ENCODE results near the gene INTS14. TPM values are rescaled to one million over a fixed set of nuclear protein-coding genes. Genes with fewer than 3 reads are reported as not detected.

The INTS14 gene
- total RNA-seq, 2 donors from 2014 or later: 15.3 to 19.7 TPM

DNA sequence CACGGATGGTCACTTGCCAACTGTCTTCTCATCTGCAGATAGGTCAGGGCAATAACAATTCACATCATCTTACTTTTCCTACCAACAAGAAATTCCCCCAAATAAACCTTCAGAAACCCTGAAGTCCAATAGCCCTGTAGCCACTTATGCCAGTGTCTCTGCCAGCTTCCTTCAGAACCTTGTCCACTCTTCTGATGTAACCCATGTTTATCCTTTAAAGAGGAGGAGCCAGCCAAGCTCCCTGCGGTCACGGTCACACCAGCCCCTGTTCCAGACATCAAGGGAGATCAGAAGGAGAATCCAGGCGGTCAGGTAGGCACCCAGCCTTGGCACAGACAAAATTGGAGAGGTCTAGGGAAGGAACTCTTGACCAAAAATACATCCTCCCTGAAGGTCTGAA lies 34.5 kb upstream of the INTS14 start:
- Histone ChIP-seq H3K4me3 (no peak overlapping the region), H3K9me3 (no peaks in the 10 kb centered on the region), H3K36me3 (no peaks in the 10 kb centered on the region), H3K27ac (no peak overlapping the region), H3K4me1 (no peaks in the 10 kb centered on the region), H3K27me3 (no peaks in the 10 kb centered on the region)
- DNase-seq (ENCODE audit: low spot score): no peak
- TF ChIP-seq CTCF (IDR thresholded peaks at IDR 0.05): no peak

DNA sequence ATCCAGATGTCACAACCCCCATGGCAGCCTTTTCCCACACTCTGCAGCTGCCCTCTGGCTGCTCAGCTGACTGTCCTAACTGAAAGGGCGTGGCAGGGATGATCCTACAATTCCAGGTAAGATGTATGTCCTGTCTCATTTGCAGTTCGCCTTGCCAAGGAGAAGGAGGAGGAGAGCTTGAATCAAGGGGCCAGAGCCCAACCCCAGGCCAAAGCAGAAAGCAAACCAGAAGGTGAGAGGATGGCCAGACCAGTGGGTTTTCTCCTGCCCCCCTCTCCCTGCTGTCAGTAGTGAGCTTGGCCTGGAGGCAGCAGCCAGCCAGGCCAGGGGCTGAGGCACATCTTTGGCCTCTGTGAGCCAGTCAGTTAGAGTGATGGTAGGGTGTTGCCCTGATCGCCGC lies 33.4 kb upstream of the INTS14 start:
- no peak for DNase-seq (ENCODE audit: low spot score)
- H3K4me3 ChIP-seq: no peak overlapping the region
- H3K9me3 ChIP-seq: no peaks in the 10 kb centered on the region
- no peak overlapping the region for H3K27ac ChIP-seq
- H3K4me1 ChIP-seq: no peaks in the 10 kb centered on the region
- no peak for TF ChIP-seq CTCF (IDR thresholded peaks at IDR 0.05)
- no peaks in the 10 kb centered on the region for H3K27me3 ChIP-seq
- no peaks in the 10 kb centered on the region for H3K36me3 ChIP-seq

DNA sequence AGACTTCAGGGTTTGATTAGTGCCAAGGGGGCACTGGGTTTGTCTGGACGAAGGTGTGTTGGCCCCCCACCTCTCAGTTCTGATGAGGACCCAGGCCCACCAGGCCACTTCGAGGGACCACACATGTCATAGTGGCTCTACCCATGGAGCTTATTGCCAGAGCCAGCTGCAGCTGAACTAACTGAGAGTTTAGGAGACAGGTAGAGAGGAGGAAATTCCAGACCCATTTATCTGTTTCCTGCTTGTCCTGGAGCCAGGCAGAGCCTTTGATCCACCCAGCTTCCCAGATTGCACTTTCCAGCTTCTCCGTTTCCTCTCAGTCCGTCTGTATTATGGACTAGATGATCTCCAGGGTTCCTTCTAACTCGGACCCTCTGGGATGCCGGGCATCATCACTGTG lies 31.7 kb upstream of the INTS14 start:
- no peak overlapping the region for H3K27ac ChIP-seq
- H3K36me3 ChIP-seq: no peaks in the 10 kb centered on the region
- H3K4me1 ChIP-seq: peaks cover 0 to 5% of the 10 kb centered on the region in 2 donors
- no peak for DNase-seq (ENCODE audit: low spot score)
- no peaks in the 10 kb centered on the region for H3K27me3 ChIP-seq
- H3K9me3 ChIP-seq: no peaks in the 10 kb centered on the region
- TF ChIP-seq CTCF (IDR thresholded peaks at IDR 0.05): no peak
- no peak overlapping the region for H3K4me3 ChIP-seq

GRCh38 chr15:65641768-65642475 lies 31.0 kb upstream of the INTS14 start:
- Histone ChIP-seq H3K9me3 (no peaks in the 10 kb centered on the region), H3K27me3 (no peaks in the 10 kb centered on the region), H3K4me3 (no peak overlapping the region), H3K4me1 (peaks cover 0 to 5% of the 10 kb centered on the region in 2 donors), H3K27ac (no peak overlapping the region), H3K36me3 (no peaks in the 10 kb centered on the region)
- TF ChIP-seq CTCF (IDR thresholded peaks at IDR 0.05): no peak
- no peak for DNase-seq (ENCODE audit: low spot score)

GRCh38 chr15:65639509-65639908 lies 28.6 kb upstream of the INTS14 start:
- no peak overlapping the region for H3K27ac ChIP-seq
- no peaks in the 10 kb centered on the region for H3K9me3 ChIP-seq
- H3K27me3 ChIP-seq: no peaks in the 10 kb centered on the region
- H3K4me1 ChIP-seq: peaks cover 0 to 5% of the 10 kb centered on the region in 2 donors
- DNase-seq (ENCODE audit: low spot score): no peak
- H3K4me3 ChIP-seq: no peak overlapping the region
- H3K36me3 ChIP-seq: no peaks in the 10 kb centered on the region
- no peak for TF ChIP-seq CTCF (IDR thresholded peaks at IDR 0.05)

- no peak for DNase-seq (ENCODE audit: low spot score)
Measured at GRCh38 chr15:65638681-65639089, 27.8 kb upstream of the INTS14 start.

More at GRCh38 chr15:65638681-65639089, 27.8 kb upstream of the INTS14 start:
- H3K4me3 ChIP-seq: no peak overlapping the region
- H3K4me1 ChIP-seq: peaks cover 0 to 5% of the 10 kb centered on the region in 2 donors
- peak; percentile 50 to 81 for TF ChIP-seq CTCF (IDR thresholded peaks at IDR 0.05)
- H3K9me3 ChIP-seq: no peaks in the 10 kb centered on the region
- H3K27ac ChIP-seq: no peak overlapping the region
- no peaks in the 10 kb centered on the region for H3K36me3 ChIP-seq
- no peaks in the 10 kb centered on the region for H3K27me3 ChIP-seq

Measured in right atrium auricular region (tissue), 2 donors.